HEK293 (cell line): ENCODE results near the gene COL6A5.
"Not testable (repeated sequence)": the region's sequence is repeated elsewhere in the genome, so short reads cannot be mapped to it uniquely, and the experiment has no call there.

Source experiments
- CTCF ChIA-PET: fragments of 350-600 bp; formaldehyde crosslinking; extraction: SDS; loops from one replicate; lab custom pipeline; 2021; ENCODE audit warnings: antibody characterized with exemption; lab: Yijun Ruan, JAX
- POLR2A ChIA-PET: fragments of 300-600 bp; formaldehyde crosslinking; extraction: SDS; loops from one replicate; lab custom pipeline; 2020; ENCODE audit warnings: antibody characterized with exemption, inconsistent platforms; lab: Yijun Ruan, JAX
- H3K27ac ChIP-seq: fragments of 200-500 bp; sonication (Bioruptor generic); 2 replicates; pipeline ENCODE4 v1.5.1; 2014; ENCODE audit warnings: low read depth, low read length, control low read depth, inconsistent platforms; ENCODE audit errors: extremely low read depth
- H3K36me3 ChIP-seq, 2 experiments: fragments of 200-500 bp in 1 of 2; sonication (Bioruptor generic) in 1 of 2; 1 replicate in 1 of 2; 2 replicates in 1 of 2; pipeline ENCODE4 v1.5.1; 2014 to 2017; ENCODE audit warnings: inconsistent platforms in 2 of 2, low read length in 2 of 2; ENCODE audit not compliant: control insufficient read depth in 2 of 2, insufficient read depth in 1 of 2
- H3K4me1 ChIP-seq: fragments of 200-500 bp; sonication (Bioruptor generic); 2 replicates; pipeline ENCODE4 v1.5.1; 2014; ENCODE audit warnings: mild to moderate bottlenecking, low read length, inconsistent platforms; ENCODE audit not compliant: control insufficient read depth, insufficient read depth
- H3K4me3 ChIP-seq: 2 replicates; pipeline ENCODE4 v1.5.1; 2011; ENCODE audit warnings: low read depth, mild to moderate bottlenecking, control low read depth, low read length, moderate library complexity
- H3K9me3 ChIP-seq: fragments of 200-500 bp; sonication (Bioruptor generic); 2 replicates; pipeline ENCODE4 v1.5.1; 2014; ENCODE audit warnings: low read depth, low read length, inconsistent platforms; ENCODE audit not compliant: control insufficient read depth, insufficient read depth
- BCL11A ChIP-seq: fragments of 450-650 bp; formaldehyde crosslinking; IDR thresholded peaks from 2 replicates; pipeline ENCODE4 v1.5.1; 2016; ENCODE audit warnings: low read depth, missing biosample characterization, missing genetic modification characterization
- GLI2 ChIP-seq: fragments of 450-650 bp; formaldehyde crosslinking; IDR thresholded peaks from 2 replicates; pipeline ENCODE4; 2017; ENCODE audit warnings: missing biosample characterization, missing genetic modification characterization, low read depth, borderline replicate concordance
- GLIS2 ChIP-seq: fragments of 450-650 bp; formaldehyde crosslinking; IDR thresholded peaks from 2 replicates; pipeline ENCODE4 v1.5.1; 2016; ENCODE audit warnings: missing biosample characterization, missing genetic modification characterization
- HOXC10 ChIP-seq: sonication (generic); formaldehyde crosslinking; IDR thresholded peaks from 2 replicates; pipeline ENCODE4 v1.8.1; 2023; ENCODE audit warnings: mild to moderate bottlenecking, missing genetic modification reagents
- REPIN1 ChIP-seq: fragments of 450-650 bp; formaldehyde crosslinking; IDR thresholded peaks from 2 replicates; pipeline ENCODE4 v1.5.1; 2017; ENCODE audit warnings: missing biosample characterization, missing genetic modification characterization, low read depth
- SALL2 ChIP-seq: fragments of 450-650 bp; formaldehyde crosslinking; IDR thresholded peaks from 2 replicates; pipeline ENCODE4 v1.5.0; 2017; ENCODE audit warnings: missing biosample characterization, mild to moderate bottlenecking, missing genetic modification characterization, borderline replicate concordance
- SCRT1 ChIP-seq: fragments of 450-650 bp; formaldehyde crosslinking; IDR thresholded peaks from 2 replicates; pipeline ENCODE4 v1.5.1; 2016; ENCODE audit warnings: missing biosample characterization, missing genetic modification characterization, borderline replicate concordance
- SETDB1 ChIP-seq: IDR thresholded peaks from one replicate; pipeline ENCODE4 v1.6.1; 2017; ENCODE audit warnings: mild to moderate bottlenecking, low read length, moderate library complexity, mixed read lengths; ENCODE audit not compliant: insufficient read length
- ZIC2 ChIP-seq: fragments of 450-650 bp; formaldehyde crosslinking; IDR thresholded peaks from 2 replicates; pipeline ENCODE4 v1.5.1; 2016; ENCODE audit warnings: missing biosample characterization, missing genetic modification characterization
- ZNF174 ChIP-seq: fragments of 450-650 bp; formaldehyde crosslinking; IDR thresholded peaks from 2 replicates; pipeline ENCODE4 v1.5.0; 2017; ENCODE audit warnings: missing biosample characterization, mild to moderate bottlenecking, missing genetic modification characterization
- ZNF2 ChIP-seq: fragments of 450-650 bp; formaldehyde crosslinking; IDR thresholded peaks from 2 replicates; pipeline ENCODE4 v1.5.1; 2016; ENCODE audit warnings: missing biosample characterization, missing genetic modification characterization
- ZNF292 ChIP-seq: fragments of 450-650 bp; formaldehyde crosslinking; IDR thresholded peaks from 2 replicates; pipeline ENCODE4 v1.5.1; 2016; ENCODE audit warnings: low read depth, missing biosample characterization, missing genetic modification characterization, borderline replicate concordance
- ZNF311 ChIP-seq: fragments of 450-650 bp; formaldehyde crosslinking; IDR thresholded peaks from 2 replicates; pipeline ENCODE4 v1.5.1; 2017; ENCODE audit warnings: missing biosample characterization, missing genetic modification characterization, borderline replicate concordance
- ZNF341 ChIP-seq: fragments of 450-650 bp; formaldehyde crosslinking; IDR thresholded peaks from 2 replicates; pipeline ENCODE4; 2016; ENCODE audit warnings: low read depth, missing biosample characterization, missing genetic modification characterization
- ZNF394 ChIP-seq: fragments of 450-650 bp; formaldehyde crosslinking; IDR thresholded peaks from 2 replicates; pipeline ENCODE4 v1.5.1; 2016; ENCODE audit warnings: missing biosample characterization, missing genetic modification characterization, mild to moderate bottlenecking, moderate library complexity, borderline replicate concordance
- ZNF426 ChIP-seq: fragments of 450-650 bp; formaldehyde crosslinking; IDR thresholded peaks from 2 replicates; pipeline ENCODE4 v1.5.1; 2017; ENCODE audit warnings: missing biosample characterization, missing genetic modification characterization, mild to moderate bottlenecking, inconsistent platforms, moderate library complexity
- ZNF433 ChIP-seq: fragments of 450-650 bp; formaldehyde crosslinking; IDR thresholded peaks from 2 replicates; pipeline ENCODE4 v1.5.1; 2016; ENCODE audit warnings: missing biosample characterization, missing genetic modification characterization, low read depth
- ZNF561 ChIP-seq: fragments of 450-650 bp; IDR thresholded peaks from 2 replicates; pipeline ENCODE4 v1.5.1; 2018; ENCODE audit warnings: missing biosample characterization, missing genetic modification characterization, borderline replicate concordance
- ZNF747 ChIP-seq: fragments of 450-650 bp; formaldehyde crosslinking; IDR thresholded peaks from 2 replicates; pipeline ENCODE4 v1.5.1; 2016; ENCODE audit warnings: missing biosample characterization, missing genetic modification characterization
- TF ChIP-seq, protein P1 (sequence below): IDR thresholded peaks from 2 replicates; pipeline ENCODE4 v1.6.1; 2011; ENCODE audit warnings: mild to moderate bottlenecking, low read depth, low read length, borderline replicate concordance
- TF ChIP-seq, protein P2 (sequence below): fragments of 450-650 bp; formaldehyde crosslinking; IDR thresholded peaks from 2 replicates; pipeline ENCODE4 v1.5.1; 2016; ENCODE audit warnings: missing biosample characterization, missing genetic modification characterization
- TF ChIP-seq, protein P3 (sequence below): fragments of 450-650 bp; formaldehyde crosslinking; IDR thresholded peaks from 2 replicates; pipeline ENCODE4 v1.5.1; 2016; ENCODE audit warnings: missing biosample characterization, missing genetic modification characterization, borderline replicate concordance

The COL6A5 gene

DNA sequence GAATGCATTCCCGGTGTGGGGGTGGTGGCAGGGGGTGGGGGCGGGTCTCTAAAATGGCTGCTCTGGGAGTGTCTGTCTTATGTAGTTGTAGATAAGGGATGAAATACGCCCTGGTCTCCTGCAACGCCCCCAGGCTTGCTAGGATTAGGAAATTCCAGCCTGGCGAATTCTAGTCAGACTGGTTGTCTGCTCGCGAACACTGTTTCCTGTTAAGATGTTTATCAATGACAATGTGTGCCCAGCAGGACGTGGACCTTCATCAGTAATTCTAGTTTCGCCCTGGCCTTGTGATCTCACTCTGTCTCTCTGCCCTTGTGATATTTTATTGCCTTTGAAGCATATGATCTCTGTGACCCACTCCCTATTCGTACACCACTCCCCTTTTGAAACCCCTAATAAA lies 62.8 kb downstream of the COL6A5 start:
- H3K36me3 ChIP-seq, result not testable (repeated sequence)
- peak; percentile 79 for TF ChIP-seq SETDB1
- TF ChIP-seq, all 188 proteins: peak for 1; not testable (repeated sequence) for 187
- Histone ChIP-seq H3K4me1 (peaks cover 16% of the 10 kb centered on the region), H3K27ac (0 out of 2 replicates have a peak overlapping the region, but pooled peaks have one; percentile 32)
- CTCF ChIA-PET, H3K4me3 ChIP-seq, POLR2A ChIA-PET, H3K9me3 ChIP-seq: not testable (repeated sequence)

DNA sequence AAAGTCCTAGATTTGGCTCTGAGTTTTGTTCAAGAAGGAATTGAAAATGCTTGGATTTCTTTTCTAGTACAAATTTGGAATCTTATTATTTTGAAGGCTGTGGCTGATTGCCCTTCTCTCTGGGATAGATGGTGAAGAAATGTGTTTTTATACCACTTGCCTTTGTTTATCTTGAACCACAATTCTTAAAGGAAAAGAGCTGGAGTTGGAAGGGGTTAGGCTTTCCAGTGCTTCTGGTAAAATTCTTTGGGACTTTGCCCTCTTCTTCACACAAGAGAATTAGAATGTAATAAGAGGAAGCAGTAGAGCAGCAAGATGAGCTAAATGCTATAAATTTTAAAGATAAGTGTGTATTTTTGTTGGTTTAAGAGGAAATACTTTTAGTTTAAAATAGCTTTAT lies 65.8 kb downstream of the COL6A5 start:
- Histone ChIP-seq H3K36me3 (no peaks in the 10 kb centered on the region), H3K9me3 (no peaks in the 10 kb centered on the region), H3K27ac (no peak overlapping the region), H3K4me3 (no peak overlapping the region), H3K4me1 (peaks cover 16% of the 10 kb centered on the region)
- TF ChIP-seq ZNF174 (tag by site-specific recombination) (no peak), ZNF747 (tag by site-specific recombination) (no peak), SALL2 (tag by site-specific recombination) (no peak), SCRT1 (no peak), REPIN1 (tag by site-specific recombination) (no peak)
- TF ChIP-seq, protein P1, sequence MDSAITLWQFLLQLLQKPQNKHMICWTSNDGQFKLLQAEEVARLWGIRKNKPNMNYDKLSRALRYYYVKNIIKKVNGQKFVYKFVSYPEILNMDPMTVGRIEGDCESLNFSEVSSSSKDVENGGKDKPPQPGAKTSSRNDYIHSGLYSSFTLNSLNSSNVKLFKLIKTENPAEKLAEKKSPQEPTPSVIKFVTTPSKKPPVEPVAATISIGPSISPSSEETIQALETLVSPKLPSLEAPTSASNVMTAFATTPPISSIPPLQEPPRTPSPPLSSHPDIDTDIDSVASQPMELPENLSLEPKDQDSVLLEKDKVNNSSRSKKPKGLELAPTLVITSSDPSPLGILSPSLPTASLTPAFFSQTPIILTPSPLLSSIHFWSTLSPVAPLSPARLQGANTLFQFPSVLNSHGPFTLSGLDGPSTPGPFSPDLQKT, result no peak
- ChIA-PET POLR2A (no interaction called here), CTCF (no interaction called here)

DNA sequence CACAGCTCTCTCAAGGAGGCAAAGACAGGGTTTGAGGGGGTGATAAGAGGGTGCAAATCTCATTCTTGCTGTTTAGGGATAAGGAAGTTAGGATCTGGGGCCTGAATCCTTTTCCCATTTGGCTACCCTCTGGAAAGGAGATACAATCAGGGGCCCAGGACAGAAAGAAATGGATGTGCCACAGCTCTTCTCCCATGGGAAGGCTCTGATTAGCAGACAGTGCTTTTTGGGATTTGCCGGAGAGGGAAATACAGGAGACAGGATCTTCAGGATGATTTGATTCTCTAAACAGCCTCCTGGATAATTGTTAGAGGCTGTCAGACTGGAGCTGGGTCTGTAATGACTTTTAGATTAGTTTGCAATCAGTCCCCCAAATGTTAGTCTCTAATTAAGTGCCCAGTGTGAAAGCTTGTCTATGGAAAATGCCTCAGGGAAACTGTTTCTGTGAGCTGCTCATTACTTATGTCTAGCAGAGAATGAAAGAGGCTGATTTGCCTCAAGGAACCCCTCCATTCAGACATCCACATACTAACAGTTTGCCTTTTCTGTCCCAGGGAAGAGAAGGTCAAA lies 67.6 kb downstream of the COL6A5 start:
- H3K9me3 ChIP-seq, result no peaks in the 10 kb centered on the region
- no peak for TF ChIP-seq ZNF311 (tag by site-specific recombination)
- TF ChIP-seq GLIS2 (tag by site-specific recombination), result no peak
- no peak for TF ChIP-seq ZNF292 (tag by site-specific recombination)
- TF ChIP-seq, protein P2, sequence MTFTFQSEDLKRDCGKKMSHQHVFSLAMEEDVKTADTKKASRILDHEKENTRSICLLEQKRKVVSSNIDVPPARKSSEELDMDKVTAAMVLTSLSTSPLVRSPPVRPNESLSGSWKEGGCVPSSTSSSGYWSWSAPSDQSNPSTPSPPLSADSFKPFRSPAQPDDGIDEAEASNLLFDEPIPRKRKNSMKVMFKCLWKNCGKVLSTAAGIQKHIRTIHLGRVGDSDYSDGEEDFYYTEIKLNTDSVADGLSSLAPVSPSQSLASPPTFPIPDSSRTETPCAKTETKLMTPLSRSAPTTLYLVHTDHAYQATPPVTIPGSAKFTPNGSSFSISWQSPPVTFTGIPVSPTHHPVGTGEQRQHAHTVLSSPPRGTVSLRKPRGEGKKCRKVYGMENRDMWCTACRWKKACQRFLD, result no peak
- no peak for TF ChIP-seq ZIC2 (tag by site-specific recombination)
- no peak for TF ChIP-seq ZNF561 (tag by site-specific recombination)
- TF ChIP-seq, protein P3, sequence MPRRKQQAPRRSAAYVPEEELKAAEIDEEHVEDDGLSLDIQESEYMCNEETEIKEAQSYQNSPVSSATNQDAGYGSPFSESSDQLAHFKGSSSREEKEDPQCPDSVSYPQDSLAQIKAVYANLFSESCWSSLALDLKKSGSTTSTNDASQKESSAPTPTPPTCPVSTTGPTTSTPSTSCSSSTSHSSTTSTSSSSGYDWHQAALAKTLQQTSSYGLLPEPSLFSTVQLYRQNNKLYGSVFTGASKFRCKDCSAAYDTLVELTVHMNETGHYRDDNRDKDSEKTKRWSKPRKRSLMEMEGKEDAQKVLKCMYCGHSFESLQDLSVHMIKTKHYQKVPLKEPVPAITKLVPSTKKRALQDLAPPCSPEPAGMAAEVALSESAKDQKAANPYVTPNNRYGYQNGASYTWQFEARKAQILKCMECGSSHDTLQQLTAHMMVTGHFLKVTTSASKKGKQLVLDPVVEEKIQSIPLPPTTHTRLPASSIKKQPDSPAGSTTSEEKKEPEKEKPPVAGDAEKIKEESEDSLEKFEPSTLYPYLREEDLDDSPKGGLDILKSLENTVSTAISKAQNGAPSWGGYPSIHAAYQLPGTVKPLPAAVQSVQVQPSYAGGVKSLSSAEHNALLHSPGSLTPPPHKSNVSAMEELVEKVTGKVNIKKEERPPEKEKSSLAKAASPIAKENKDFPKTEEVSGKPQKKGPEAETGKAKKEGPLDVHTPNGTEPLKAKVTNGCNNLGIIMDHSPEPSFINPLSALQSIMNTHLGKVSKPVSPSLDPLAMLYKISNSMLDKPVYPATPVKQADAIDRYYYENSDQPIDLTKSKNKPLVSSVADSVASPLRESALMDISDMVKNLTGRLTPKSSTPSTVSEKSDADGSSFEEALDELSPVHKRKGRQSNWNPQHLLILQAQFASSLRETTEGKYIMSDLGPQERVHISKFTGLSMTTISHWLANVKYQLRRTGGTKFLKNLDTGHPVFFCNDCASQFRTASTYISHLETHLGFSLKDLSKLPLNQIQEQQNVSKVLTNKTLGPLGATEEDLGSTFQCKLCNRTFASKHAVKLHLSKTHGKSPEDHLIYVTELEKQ (tag by site-specific recombination), result no peak
- TF ChIP-seq ZNF394, result no peak
- no peak for TF ChIP-seq ZNF2 (tag by site-specific recombination)
- no peak for TF ChIP-seq ZNF426 (tag by site-specific recombination)
- TF ChIP-seq GLI2, result no peak
- no peak for TF ChIP-seq ZNF433 (tag by site-specific recombination)
- no peak for TF ChIP-seq ZNF341 (tag by site-specific recombination)
- TF ChIP-seq BCL11A (tag by site-specific recombination), result no peak
- TF ChIP-seq HOXC10 (CRISPR knock-in tag), result no peak
- TF ChIP-seq, all 188 proteins: peak for 0
- Histone ChIP-seq H3K27ac (no peak overlapping the region), H3K36me3 (no peaks in the 10 kb centered on the region), H3K4me3 (no peak overlapping the region), H3K4me1 (peaks cover 12% of the 10 kb centered on the region)
- POLR2A ChIA-PET, result no interaction called here
- CTCF ChIA-PET, result no interaction called here
